SK-N-SH treated with all-trans-retinoic acid at 6 μM for 48 hours (cell line): ENCODE data around the gene ZNF212.

ENCODE experiments used
- ATAC-seq: fragments of 200-7000 bp; cut with Tn5 transposase; 3 replicates; pipeline ENCODE4 v1.9.1; 2020; ENCODE audit warnings: mild to moderate bottlenecking, moderate library complexity
- ARNTL ChIP-seq: fragments of 450-650 bp; formaldehyde crosslinking; IDR thresholded peaks from 2 replicates; pipeline ENCODE4 v1.5.0; 2020; ENCODE audit warnings: low read depth, mild to moderate bottlenecking, moderate library complexity, borderline replicate concordance
- BACH2 ChIP-seq: fragments of 250-450 bp; sonication (Bioruptor Pico); IDR thresholded peaks from 2 replicates; pipeline ENCODE4 v1.9.0; 2021; ENCODE audit warnings: mild to moderate bottlenecking, borderline replicate concordance
- CSDC2 ChIP-seq: fragments of 250-450 bp; sonication (Bioruptor Pico); IDR thresholded peaks from 2 replicates; pipeline ENCODE4 v1.5.0; 2020; ENCODE audit warnings: mild to moderate bottlenecking, moderate library complexity
- ESRRG ChIP-seq: fragments of 250-450 bp; sonication (Bioruptor Pico); IDR thresholded peaks from 2 replicates; pipeline ENCODE4 v1.6.1; 2021; ENCODE audit warnings: mild to moderate bottlenecking
- GLIS3 ChIP-seq: fragments of 250-450 bp; sonication (Bioruptor Pico); IDR thresholded peaks from 2 replicates; pipeline ENCODE4 v1.5.0; 2020; ENCODE audit warnings: mild to moderate bottlenecking, moderate library complexity
- ISL1 ChIP-seq: fragments of 250-450 bp; sonication (Bioruptor Pico); IDR thresholded peaks from 2 replicates; pipeline ENCODE4 v2.1.2; 2022; ENCODE audit warnings: mild to moderate bottlenecking, moderate library complexity
- OSR1 ChIP-seq: fragments of 250-450 bp; sonication (Bioruptor Pico); IDR thresholded peaks from 2 replicates; pipeline ENCODE4 v1.8.0; 2022; ENCODE audit warnings: moderate library complexity, mild to moderate bottlenecking, inconsistent platforms
- POU6F1 ChIP-seq: fragments of 250-450 bp; sonication (Bioruptor Pico); IDR thresholded peaks from 2 replicates; pipeline ENCODE4 v1.8.0; 2021; ENCODE audit warnings: low read depth, mild to moderate bottlenecking, moderate library complexity, borderline replicate concordance
- RARB ChIP-seq: fragments of 250-450 bp; sonication (Bioruptor Pico); IDR thresholded peaks from 2 replicates; pipeline ENCODE4 v1.8.0; 2021; ENCODE audit warnings: mild to moderate bottlenecking, moderate library complexity
- SNAI2 ChIP-seq: fragments of 250-450 bp; sonication (Bioruptor Pico); IDR thresholded peaks from 2 replicates; pipeline ENCODE4 v1.5.0; 2020; ENCODE audit warnings: mild to moderate bottlenecking, moderate library complexity
- TCF4 ChIP-seq: fragments of 250-450 bp; sonication (Bioruptor Pico); IDR thresholded peaks from 2 replicates; pipeline ENCODE4 v1.8.0; 2021; ENCODE audit warnings: mild to moderate bottlenecking, moderate library complexity, borderline replicate concordance
- ZC3H10 ChIP-seq: fragments of 250-450 bp; sonication (Bioruptor Pico); IDR thresholded peaks from 2 replicates; pipeline ENCODE4 v1.5.1; 2021; ENCODE audit warnings: mild to moderate bottlenecking, moderate library complexity
- ZFP3 ChIP-seq: fragments of 250-450 bp; sonication (Bioruptor Pico); IDR thresholded peaks from 2 replicates; pipeline ENCODE4 v1.5.0; 2020; ENCODE audit warnings: mild to moderate bottlenecking, moderate library complexity
- ZFP30 ChIP-seq: fragments of 450-650 bp; formaldehyde crosslinking; IDR thresholded peaks from 2 replicates; pipeline ENCODE4 v1.5.0; 2022; ENCODE audit warnings: mild to moderate bottlenecking, moderate library complexity
- ZNF565 ChIP-seq: fragments of 450-650 bp; formaldehyde crosslinking; conservative IDR thresholded peaks from 2 replicates; pipeline ENCODE4 v1.5.0; 2020; ENCODE audit warnings: low read depth, mild to moderate bottlenecking, moderate library complexity
- ZNF70 ChIP-seq: fragments of 450-650 bp; formaldehyde crosslinking; IDR thresholded peaks from 2 replicates; pipeline ENCODE4 v1.5.0; 2020; ENCODE audit warnings: mild to moderate bottlenecking, moderate library complexity
- ZNF8 ChIP-seq: fragments of 450-650 bp; formaldehyde crosslinking; IDR thresholded peaks from 2 replicates; pipeline ENCODE4 v1.5.0; 2020; ENCODE audit warnings: mild to moderate bottlenecking, moderate library complexity
- TF ChIP-seq, protein P1 (sequence below): fragments of 250-450 bp; sonication (Bioruptor Pico); IDR thresholded peaks from 2 replicates; pipeline ENCODE4 v1.5.0; 2020; ENCODE audit warnings: mild to moderate bottlenecking, moderate library complexity
- TF ChIP-seq, protein P2 (sequence below): fragments of 250-450 bp; sonication (Bioruptor Pico); IDR thresholded peaks from 2 replicates; pipeline ENCODE4 v1.5.1; 2021; ENCODE audit warnings: mild to moderate bottlenecking, moderate library complexity
- TF ChIP-seq, protein P3 (sequence below): fragments of 250-450 bp; sonication (Bioruptor Pico); IDR thresholded peaks from 2 replicates; pipeline ENCODE4 v1.8.0; 2020; ENCODE audit warnings: mild to moderate bottlenecking, moderate library complexity, borderline replicate concordance

ZNF212 gene

DNA sequence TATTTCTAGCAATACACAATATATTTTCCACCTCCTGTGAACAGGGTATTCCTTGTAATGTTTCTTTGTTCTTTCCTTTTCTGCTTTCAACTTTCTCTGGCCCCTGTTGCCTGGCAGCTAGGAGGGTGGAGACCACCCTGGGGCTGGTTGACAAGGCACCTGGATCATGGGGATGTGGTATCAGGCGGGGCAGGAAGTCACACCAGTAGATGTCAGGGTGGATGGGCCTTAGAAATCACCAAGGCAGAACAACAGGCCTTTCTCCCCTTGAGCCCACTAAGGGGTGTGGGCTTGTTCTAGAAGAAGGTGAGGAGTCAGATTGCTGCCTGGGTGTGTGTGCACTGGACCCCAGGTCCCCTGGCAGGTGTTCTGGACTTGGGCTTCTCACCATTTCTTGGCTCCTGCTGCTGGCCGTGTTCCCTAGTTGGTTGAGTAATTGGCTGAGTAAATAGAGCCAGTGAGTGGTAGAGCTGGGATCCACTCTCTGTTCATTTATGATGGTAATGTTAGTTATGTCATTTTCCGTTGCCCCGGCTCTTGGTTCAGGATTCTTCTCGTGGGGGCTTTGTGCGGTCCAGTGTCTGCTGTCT, 47.5 kb downstream of the ZNF212 start:
- no peak for ATAC-seq

DNA sequence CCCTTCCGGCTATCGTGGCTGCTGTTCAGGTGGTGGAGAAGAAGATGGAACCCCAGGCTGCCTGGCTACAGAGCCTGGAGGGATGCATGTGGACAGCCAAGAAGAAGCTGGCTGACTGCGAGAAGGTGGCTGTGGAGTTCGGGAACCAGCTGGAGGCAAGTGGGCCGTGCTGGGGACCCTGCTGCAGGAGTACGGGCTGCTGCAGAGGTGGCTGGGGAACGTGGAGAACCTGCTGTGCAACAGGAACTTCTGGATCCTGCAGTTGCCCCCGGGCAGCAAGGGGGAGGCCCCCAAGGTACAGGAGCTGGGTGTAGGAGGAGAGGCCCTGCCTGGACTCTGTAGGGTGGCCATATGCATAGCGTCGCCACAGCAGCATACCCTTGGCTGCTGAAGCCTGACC, 48.2 kb downstream of the ZNF212 start:
- TF ChIP-seq OSR1 (no peak), ZNF8 (CRISPR knock-in tag) (no peak), POU6F1 (CRISPR knock-in tag) (no peak), ZFP3 (no peak), GLIS3 (CRISPR knock-in tag) (no peak), SNAI2 (CRISPR knock-in tag) (no peak), ESRRG (CRISPR knock-in tag) (no peak)
- no peak for ATAC-seq

More for the DNA sequence above, 47.5 kb downstream of the ZNF212 start:
- TF ChIP-seq CSDC2 (CRISPR knock-in tag) (no peak), SNAI2 (CRISPR knock-in tag) (no peak), ISL1 (CRISPR knock-in tag) (no peak), POU6F1 (CRISPR knock-in tag) (no peak), ZFP30 (CRISPR knock-in tag) (no peak), BACH2 (CRISPR knock-in tag) (no peak), ZFP3 (no peak), OSR1 (no peak)
- TF ChIP-seq, protein P1, sequence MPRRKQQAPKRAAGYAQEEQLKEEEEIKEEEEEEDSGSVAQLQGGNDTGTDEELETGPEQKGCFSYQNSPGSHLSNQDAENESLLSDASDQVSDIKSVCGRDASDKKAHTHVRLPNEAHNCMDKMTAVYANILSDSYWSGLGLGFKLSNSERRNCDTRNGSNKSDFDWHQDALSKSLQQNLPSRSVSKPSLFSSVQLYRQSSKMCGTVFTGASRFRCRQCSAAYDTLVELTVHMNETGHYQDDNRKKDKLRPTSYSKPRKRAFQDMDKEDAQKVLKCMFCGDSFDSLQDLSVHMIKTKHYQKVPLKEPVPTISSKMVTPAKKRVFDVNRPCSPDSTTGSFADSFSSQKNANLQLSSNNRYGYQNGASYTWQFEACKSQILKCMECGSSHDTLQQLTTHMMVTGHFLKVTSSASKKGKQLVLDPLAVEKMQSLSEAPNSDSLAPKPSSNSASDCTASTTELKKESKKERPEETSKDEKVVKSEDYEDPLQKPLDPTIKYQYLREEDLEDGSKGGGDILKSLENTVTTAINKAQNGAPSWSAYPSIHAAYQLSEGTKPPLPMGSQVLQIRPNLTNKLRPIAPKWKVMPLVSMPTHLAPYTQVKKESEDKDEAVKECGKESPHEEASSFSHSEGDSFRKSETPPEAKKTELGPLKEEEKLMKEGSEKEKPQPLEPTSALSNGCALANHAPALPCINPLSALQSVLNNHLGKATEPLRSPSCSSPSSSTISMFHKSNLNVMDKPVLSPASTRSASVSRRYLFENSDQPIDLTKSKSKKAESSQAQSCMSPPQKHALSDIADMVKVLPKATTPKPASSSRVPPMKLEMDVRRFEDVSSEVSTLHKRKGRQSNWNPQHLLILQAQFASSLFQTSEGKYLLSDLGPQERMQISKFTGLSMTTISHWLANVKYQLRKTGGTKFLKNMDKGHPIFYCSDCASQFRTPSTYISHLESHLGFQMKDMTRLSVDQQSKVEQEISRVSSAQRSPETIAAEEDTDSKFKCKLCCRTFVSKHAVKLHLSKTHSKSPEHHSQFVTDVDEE = no peak
- TF ChIP-seq, protein P2, sequence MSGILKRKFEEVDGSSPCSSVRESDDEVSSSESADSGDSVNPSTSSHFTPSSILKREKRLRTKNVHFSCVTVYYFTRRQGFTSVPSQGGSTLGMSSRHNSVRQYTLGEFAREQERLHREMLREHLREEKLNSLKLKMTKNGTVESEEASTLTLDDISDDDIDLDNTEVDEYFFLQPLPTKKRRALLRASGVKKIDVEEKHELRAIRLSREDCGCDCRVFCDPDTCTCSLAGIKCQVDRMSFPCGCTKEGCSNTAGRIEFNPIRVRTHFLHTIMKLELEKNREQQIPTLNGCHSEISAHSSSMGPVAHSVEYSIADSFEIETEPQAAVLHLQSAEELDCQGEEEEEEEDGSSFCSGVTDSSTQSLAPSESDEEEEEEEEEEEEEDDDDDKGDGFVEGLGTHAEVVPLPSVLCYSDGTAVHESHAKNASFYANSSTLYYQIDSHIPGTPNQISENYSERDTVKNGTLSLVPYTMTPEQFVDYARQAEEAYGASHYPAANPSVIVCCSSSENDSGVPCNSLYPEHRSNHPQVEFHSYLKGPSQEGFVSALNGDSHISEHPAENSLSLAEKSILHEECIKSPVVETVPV (CRISPR knock-in tag) = no peak

DNA sequence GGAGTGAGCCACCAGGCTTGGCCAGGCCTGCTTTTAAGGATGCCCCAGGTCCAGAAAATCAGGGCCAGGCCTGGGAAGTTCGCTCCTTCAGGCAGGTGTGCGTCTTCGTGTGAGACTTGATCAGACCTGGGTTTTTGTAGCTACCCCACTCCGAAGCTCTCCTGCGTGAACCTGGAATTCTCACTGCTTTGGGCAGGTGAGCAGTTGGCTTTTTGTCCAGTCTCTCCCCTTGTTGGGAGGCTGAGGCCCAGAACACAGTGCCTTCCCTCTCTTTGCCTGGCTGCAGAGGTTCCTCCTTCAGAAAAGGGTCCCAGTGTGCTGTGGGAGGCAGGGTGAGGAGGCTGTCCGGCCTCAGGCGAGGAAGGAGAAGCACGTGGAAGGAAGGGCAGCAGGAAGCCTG, 49.8 kb downstream of the ZNF212 start:
- TF ChIP-seq RARB (CRISPR knock-in tag) (no peak), POU6F1 (CRISPR knock-in tag) (no peak), ZFP30 (CRISPR knock-in tag) (no peak), ISL1 (CRISPR knock-in tag) (no peak), ZNF70 (no peak), ZNF565 (no peak), TCF4 (CRISPR knock-in tag) (no peak), BACH2 (CRISPR knock-in tag) (no peak), GLIS3 (CRISPR knock-in tag) (no peak), ARNTL (CRISPR knock-in tag) (no peak), ZC3H10 (no peak)
- TF ChIP-seq, protein P1 = no peak
- TF ChIP-seq, protein P3, sequence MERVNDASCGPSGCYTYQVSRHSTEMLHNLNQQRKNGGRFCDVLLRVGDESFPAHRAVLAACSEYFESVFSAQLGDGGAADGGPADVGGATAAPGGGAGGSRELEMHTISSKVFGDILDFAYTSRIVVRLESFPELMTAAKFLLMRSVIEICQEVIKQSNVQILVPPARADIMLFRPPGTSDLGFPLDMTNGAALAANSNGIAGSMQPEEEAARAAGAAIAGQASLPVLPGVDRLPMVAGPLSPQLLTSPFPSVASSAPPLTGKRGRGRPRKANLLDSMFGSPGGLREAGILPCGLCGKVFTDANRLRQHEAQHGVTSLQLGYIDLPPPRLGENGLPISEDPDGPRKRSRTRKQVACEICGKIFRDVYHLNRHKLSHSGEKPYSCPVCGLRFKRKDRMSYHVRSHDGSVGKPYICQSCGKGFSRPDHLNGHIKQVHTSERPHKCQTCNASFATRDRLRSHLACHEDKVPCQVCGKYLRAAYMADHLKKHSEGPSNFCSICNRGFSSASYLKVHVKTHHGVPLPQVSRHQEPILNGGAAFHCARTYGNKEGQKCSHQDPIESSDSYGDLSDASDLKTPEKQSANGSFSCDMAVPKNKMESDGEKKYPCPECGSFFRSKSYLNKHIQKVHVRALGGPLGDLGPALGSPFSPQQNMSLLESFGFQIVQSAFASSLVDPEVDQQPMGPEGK = no peak
- TF ChIP-seq, protein P2 (CRISPR knock-in tag) = no peak
- TF ChIP-seq, all 23 proteins: peak for 0
- no peak for ATAC-seq
